Small intestine (tissue), 7 donors: Measurements from ENCODE around the gene SRRM4. TPM values are rescaled to one million over a fixed set of nuclear protein-coding genes. Genes with fewer than 3 reads are reported as not detected.
A peak's percentile ranks its signal among the peaks of the same experiment; 100 is the strongest.

Experiments used
- DNase-seq, 2 donors: peaks; one replicate each; pipeline versions ENCODE4 v3.0.0 to v3.0.0-alpha.2; 2013
- FAIRE-seq: peaks from 2 replicates; lab custom pipeline; 2012; peaks lifted over from hg19 to GRCh38; lab: Jason Lieb, UNC
- H3K27ac ChIP-seq, 3 donors: one replicate each; pipeline ENCODE4 v1.5.1; 2013; ENCODE audit warnings: low read length in 2 of 3, mild to moderate bottlenecking in 2 of 3, control low read depth in 1 of 3, inconsistent platforms in 1 of 3, low read depth in 1 of 3, moderate library complexity in 1 of 3
- H3K27me3 ChIP-seq, 3 donors: one replicate each; pipeline ENCODE4 v1.6.1; 2013; ENCODE audit warnings: low read length in 3 of 3, inconsistent platforms in 1 of 3; ENCODE audit not compliant: control insufficient read depth in 3 of 3, insufficient read depth in 3 of 3
- H3K36me3 ChIP-seq, 3 donors: one replicate each; pipeline ENCODE4 v1.6.1; 2013; ENCODE audit warnings: low read length in 3 of 3, inconsistent platforms in 1 of 3, low read depth in 1 of 3, mild to moderate bottlenecking in 1 of 3, moderate library complexity in 1 of 3; ENCODE audit not compliant: control insufficient read depth in 3 of 3, insufficient read depth in 2 of 3
- H3K4me1 ChIP-seq, 3 donors: one replicate each; pipeline ENCODE4 v1.6.1; 2013; ENCODE audit warnings: low read length in 2 of 3, inconsistent platforms in 1 of 3, low read depth in 1 of 3, mild to moderate bottlenecking in 1 of 3, moderate library complexity in 1 of 3; ENCODE audit not compliant: control insufficient read depth in 3 of 3, insufficient read depth in 2 of 3
- H3K4me3 ChIP-seq, 3 donors: one replicate each; pipeline ENCODE4 v1.5.1; 2013; ENCODE audit warnings: low read length in 3 of 3, control low read depth in 1 of 3, inconsistent platforms in 1 of 3, low read depth in 1 of 3, mild to moderate bottlenecking in 1 of 3, moderate library complexity in 1 of 3
- H3K9me3 ChIP-seq, 2 donors: one replicate each; pipeline ENCODE4 v1.6.1; 2013; ENCODE audit warnings: low read depth in 1 of 2, low read length in 1 of 2; ENCODE audit not compliant: control insufficient read depth in 2 of 2, insufficient read depth in 1 of 2
- WGBS, 3 donors: extraction: QIAGEN DNeasy Blood & Tissue Kit; methylation state at CpG; one replicate each; pipeline ENCODE4 v1.1.7; 2013; 5-methylcytosine and 5-hydroxymethylcytosine counted together
- polyA plus RNA-seq, 4 donors: library from polyadenylated mRNA; stranded (reverse) in 3 of 4; unstranded in 1 of 4; fragments of 200-250 nt in 3 of 4; fragments of 120-200 nt in 1 of 4; gene quantifications; one replicate each; pipeline versions ENCODE4 v1.2.1 to v1.2.3, GENCODE V29; 2013
- donor health status: healthy with polysubstance abuse.
- donor health status: control.
- donor health status: control.
- donor health status: Bipolar disorder and iron deficiency.
- donor health status: healthy.

SRRM4 gene
- polyA plus RNA-seq, 4 donors, result 0.15 to 0.21 TPM; not detected in 2

DNA sequence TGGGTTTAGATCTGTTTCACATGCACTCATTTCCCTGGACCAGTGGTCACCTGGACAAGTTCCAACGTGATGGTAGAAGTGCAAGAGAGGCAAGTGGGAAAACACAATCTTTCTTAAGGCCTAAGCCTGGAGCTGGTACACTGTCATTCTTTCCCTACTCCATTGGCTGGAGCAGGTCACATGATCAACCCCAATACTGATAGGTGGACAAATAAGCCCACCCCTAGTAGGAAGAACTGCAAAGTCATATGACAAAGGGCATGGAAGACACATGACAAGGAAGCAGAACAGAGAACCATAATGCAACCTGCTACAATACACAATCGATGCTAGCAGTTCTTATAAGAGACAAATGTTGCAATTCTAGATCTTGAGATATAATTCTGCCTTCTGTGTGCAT is 66.3 kb downstream of the SRRM4 start:
- FAIRE-seq, result no peak
- Histone ChIP-seq H3K36me3 (no peaks in the 10 kb centered on the region), H3K27ac (no peak overlapping the region), H3K9me3 (no peaks in the 10 kb centered on the region), H3K27me3 (peaks cover 0 to 2% (median 0%) of the 10 kb centered on the region in 3 donors), H3K4me1 (no peaks in the 10 kb centered on the region), H3K4me3 (no peak overlapping the region)
- no peak for DNase-seq
- WGBS, 3 donors, result 67 to 71% (median 67%) methylated on average over 2 of the region's 2 CpGs

DNA sequence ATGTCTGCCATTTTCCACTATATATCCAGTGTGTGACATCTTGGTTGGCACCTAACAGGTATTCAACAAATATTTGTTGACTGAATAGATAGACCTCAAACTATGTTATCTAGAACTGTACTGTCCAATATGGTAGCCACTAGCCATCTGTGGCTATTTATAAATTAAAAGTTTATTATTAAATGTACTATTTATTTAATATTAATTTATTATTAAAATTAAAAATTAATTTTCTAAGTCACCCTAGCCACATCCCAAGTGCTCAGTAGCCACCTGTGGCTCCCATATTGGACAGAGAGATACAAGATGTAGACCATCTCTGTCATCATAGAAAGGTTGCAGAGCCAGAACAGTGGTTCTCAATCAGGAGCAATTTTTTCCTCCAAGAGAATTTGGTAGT is 69.3 kb downstream of the SRRM4 start:
- H3K27ac ChIP-seq, result no peak overlapping the region
- FAIRE-seq (no peak), DNase-seq (no peak)
- no peak overlapping the region for H3K4me3 ChIP-seq
- no peaks in the 10 kb centered on the region for H3K9me3 ChIP-seq
- H3K4me1 ChIP-seq, result no peaks in the 10 kb centered on the region
- no peaks in the 10 kb centered on the region for H3K36me3 ChIP-seq
- no peaks in the 10 kb centered on the region for H3K27me3 ChIP-seq

DNA sequence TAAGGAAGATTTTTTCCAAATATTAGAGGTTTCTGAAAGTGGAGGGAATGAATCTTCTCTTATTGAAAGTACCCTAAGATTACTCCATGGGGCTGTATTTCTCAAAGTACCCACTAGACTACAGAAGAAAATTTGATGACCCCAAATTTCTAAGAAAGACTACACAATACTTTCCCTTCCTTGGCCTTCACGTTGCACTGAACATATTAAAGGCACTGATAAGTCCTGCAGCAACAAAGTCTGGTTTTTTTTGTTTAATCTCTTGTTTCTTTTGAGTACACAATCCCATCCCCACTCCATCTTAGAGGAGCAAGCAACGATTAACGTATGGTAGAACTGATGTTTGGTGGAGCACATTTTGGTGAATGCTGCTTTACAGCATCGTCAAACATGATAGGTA is 70.1 kb downstream of the SRRM4 start:
- H3K4me3 ChIP-seq, result no peak overlapping the region
- H3K27me3 ChIP-seq, result no peaks in the 10 kb centered on the region
- H3K27ac ChIP-seq, result no peak overlapping the region
- no peak for FAIRE-seq
- WGBS, 3 donors, result 76 to 83% (median 79%) methylated on average over 4 of the region's 4 CpGs
- no peaks in the 10 kb centered on the region for H3K4me1 ChIP-seq
- no peaks in the 10 kb centered on the region for H3K36me3 ChIP-seq
- DNase-seq, result no peak
- no peaks in the 10 kb centered on the region for H3K9me3 ChIP-seq

DNA sequence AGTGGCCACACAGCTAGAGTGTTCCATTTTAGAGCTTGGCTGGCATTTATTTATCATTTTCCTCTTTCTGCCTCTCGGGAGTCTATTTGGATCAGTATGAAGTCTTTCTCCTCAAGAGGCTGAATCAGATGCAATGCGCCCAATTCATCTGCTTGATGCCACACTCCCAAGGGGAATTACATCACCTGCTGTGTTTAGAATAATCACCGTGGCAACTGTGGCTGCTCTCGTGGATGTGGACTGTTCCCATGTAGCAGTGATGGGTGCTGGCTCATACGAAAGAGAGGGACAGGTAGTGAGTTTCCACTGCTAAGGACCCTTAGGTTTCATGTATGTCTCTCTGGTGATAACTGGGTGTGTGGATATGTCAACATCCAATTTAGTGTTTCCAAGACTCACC is 70.7 kb downstream of the SRRM4 start:
- H3K9me3 ChIP-seq, result no peaks in the 10 kb centered on the region
- FAIRE-seq (no peak), DNase-seq (no peak)
- no peak overlapping the region for H3K4me3 ChIP-seq
- no peaks in the 10 kb centered on the region for H3K27me3 ChIP-seq
- H3K4me1 ChIP-seq, result no peaks in the 10 kb centered on the region
- H3K27ac ChIP-seq, result no peak overlapping the region
- WGBS, 3 donors, result 83 to 85% (median 84%) methylated on average over 5 of the region's 5 CpGs
- H3K36me3 ChIP-seq, result no peaks in the 10 kb centered on the region

DNA sequence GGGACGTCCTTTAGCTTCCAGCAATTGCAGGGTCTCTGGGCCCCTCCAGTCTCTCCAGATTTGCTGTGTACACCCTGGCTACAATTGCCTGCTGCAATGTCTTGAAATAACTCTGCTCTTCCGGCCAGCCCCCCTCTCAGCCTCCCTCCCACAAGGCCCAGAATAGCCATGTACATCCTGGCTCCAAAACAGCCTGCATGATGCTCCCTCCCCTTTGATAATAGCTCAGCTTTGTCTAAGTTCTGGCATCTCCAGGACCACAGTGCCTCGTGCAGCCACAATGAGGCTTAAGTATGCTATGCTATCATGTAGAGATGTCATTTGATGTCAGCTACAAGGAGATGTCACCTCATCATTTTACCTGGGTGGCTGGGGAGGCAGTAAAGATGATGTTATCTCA is 74.6 kb downstream of the SRRM4 start:
- Histone ChIP-seq H3K27ac (no peak overlapping the region), H3K27me3 (no peaks in the 10 kb centered on the region), H3K9me3 (no peaks in the 10 kb centered on the region), H3K36me3 (no peaks in the 10 kb centered on the region), H3K4me3 (no peak overlapping the region), H3K4me1 (no peaks in the 10 kb centered on the region)
- DNase-seq, result no peak
- FAIRE-seq, result no peak
- 42 to 50% (median 48%) methylated on average over 3 of the region's 3 CpGs for WGBS, 3 donors

DNA sequence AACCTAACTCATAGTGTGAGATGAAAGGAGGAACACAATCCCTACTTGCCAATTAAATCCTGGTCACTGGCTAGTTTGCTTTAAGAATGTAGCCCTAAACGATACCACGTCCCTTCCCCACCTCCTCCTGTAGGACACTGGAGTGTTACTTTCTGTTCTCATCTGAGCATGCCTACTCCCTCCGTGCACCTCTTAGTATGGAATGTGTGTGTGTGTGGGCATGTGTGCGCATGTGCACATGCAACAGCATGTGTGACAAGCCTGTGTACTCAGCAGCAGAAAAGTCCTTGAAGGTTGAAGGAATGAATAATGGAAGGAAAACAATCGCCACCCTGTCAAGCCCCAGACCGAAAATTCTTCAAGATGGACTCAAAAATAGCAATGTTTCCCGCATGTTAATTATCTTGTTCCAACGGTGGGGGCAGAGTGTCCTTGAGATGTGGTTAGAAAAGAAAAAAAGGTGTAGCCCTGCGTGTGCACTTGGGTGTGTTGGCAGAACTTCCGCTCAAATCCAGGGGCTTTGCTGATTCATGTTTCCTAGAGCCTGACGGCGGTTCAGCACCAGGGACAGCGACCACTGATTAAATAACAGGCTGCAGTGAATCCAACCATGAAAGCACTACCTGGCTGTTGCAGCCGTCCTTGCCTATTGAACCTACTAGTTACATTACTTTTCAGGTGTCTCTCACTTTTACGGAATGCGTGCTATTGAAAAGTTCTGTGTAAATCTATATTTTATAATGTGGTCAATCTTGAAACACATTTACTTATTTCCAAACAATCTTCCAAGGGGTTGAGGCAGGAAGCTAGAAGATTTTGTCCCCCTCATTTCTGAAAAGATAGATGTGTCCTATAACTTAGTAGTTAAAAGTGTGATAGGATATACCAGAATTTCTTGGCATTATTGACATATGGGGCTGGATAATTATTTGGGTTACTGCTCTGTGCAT is 79.8 kb downstream of the SRRM4 start:
- H3K9me3 ChIP-seq, result no peaks in the 10 kb centered on the region
- H3K27ac ChIP-seq, result no peak overlapping the region
- FAIRE-seq (no peak), DNase-seq (peak; percentile 1 to 65)
- no peaks in the 10 kb centered on the region for H3K36me3 ChIP-seq
- no peak overlapping the region for H3K4me3 ChIP-seq
- WGBS, 3 donors, result 29 to 31% (median 30%) methylated on average over 16 of the region's 16 CpGs
- H3K27me3 ChIP-seq, result no peaks in the 10 kb centered on the region
- H3K4me1 ChIP-seq, result no peaks in the 10 kb centered on the region

DNA sequence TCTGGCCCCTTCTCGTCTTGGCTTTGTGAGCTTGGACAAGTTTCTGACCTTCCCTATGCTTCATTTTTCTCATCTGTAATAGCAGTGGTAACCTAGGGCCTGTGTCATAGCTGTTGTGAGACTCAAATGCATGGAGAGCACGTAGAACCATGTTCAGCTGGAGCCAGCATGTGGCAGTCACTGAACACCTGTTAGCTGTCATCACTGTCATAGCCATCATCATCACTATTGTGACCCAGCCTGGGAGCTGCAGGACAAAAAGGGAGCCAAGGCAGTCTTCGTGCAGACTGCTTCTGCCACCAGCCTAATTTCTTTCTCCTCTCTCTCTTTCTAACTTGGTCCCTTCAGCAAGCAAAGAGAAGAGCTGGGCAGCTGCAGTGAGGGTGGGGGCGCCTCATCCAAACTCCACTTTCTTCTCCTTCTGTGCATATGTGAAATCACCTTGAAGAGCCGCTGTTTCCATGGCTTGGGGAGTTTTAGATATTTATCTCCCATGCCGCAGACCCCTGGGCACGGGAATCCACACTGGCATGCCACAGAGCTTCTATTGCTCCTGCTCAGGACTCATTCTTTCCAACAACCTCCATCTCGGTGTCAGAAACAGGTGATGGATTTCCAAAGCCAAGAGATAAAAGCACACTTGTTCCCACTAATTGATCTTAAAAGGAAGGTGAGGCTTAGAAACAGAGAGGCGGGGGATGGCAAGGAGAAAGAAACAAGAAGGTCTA is 87.0 kb downstream of the SRRM4 start:
- Histone ChIP-seq H3K4me1 (no peaks in the 10 kb centered on the region), H3K27ac (no peak overlapping the region), H3K36me3 (no peaks in the 10 kb centered on the region), H3K4me3 (no peak overlapping the region), H3K27me3 (no peaks in the 10 kb centered on the region), H3K9me3 (no peaks in the 10 kb centered on the region)
- DNase-seq (no peak), FAIRE-seq (no peak)
- 54 to 62% (median 60%) methylated on average over 9 of the region's 9 CpGs for WGBS, 3 donors

DNA sequence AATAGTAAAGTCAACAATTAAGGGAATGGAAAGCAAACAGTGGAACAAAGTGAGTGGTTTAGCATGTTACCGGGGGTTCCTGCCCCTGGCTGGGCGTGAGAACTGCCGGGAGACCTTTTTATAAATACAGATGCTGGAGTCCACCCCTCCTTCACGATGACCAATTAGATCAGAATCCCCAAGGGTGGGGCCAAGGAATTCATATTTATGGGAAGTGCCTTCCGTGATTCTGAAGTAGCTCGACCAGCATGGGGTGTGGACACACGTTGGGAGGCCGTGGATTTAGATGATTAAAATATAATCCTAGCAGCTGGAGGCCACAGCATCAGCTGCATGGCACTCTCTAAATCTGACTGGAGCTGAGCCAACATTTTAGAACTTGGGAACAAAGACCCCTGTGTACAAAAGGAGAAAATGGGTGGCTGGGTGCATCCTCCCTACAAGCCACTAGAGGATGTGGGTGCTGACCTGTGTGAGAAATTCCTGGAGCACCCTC is 87.9 kb downstream of the SRRM4 start:
- FAIRE-seq (no peak), DNase-seq (no peak)
- H3K4me3 ChIP-seq, result no peak overlapping the region
- H3K9me3 ChIP-seq, result no peaks in the 10 kb centered on the region
- no peaks in the 10 kb centered on the region for H3K4me1 ChIP-seq
- H3K27me3 ChIP-seq, result no peaks in the 10 kb centered on the region
- WGBS, 3 donors, result 18 to 35% (median 23%) methylated on average over 8 of the region's 8 CpGs
- H3K36me3 ChIP-seq, result no peaks in the 10 kb centered on the region
- no peak overlapping the region for H3K27ac ChIP-seq
